HL-60/S4 treated with retinoic acid at 250 ng/mL for 4 days and 3 days (cell line): ENCODE measurements around the gene PDCD4.

Source experiments
- in situ Hi-C: fragments of 300-500 bp; cut with MboI; formaldehyde crosslinking; loops from 2 replicates; pipeline ENCODE4 v1.7.0; 2022; ENCODE audit warnings: low sequenced_read_pairs

The PDCD4 gene

GRCh38 chr10:110841767-110842267 lies 29.9 kb upstream of the PDCD4 start:
- in situ Hi-C loops, result no loop called here

GRCh38 chr10:110842326-110842904 lies 29.3 kb upstream of the PDCD4 start:
- in situ Hi-C loops, result no loop called here

- in situ Hi-C loops, result no loop called here
Observed at GRCh38 chr10:110843031-110843430, 28.7 kb upstream of the PDCD4 start.

GRCh38 chr10:110843796-110844616 lies 27.7 kb upstream of the PDCD4 start:
- in situ Hi-C loops, result no loop called here

GRCh38 chr10:110844617-110844881 lies 27.2 kb upstream of the PDCD4 start:
- in situ Hi-C loops, result no loop called here

- in situ Hi-C loops, result no loop called here
Observed at GRCh38 chr10:110845192-110845755, 26.5 kb upstream of the PDCD4 start.

- in situ Hi-C loops, result no loop called here
Observed at GRCh38 chr10:110845756-110846620, 25.7 kb upstream of the PDCD4 start.

- in situ Hi-C loops, result no loop called here
Observed at GRCh38 chr10:110847374-110847773, 24.4 kb upstream of the PDCD4 start.

GRCh38 chr10:110848106-110848505 lies 23.6 kb upstream of the PDCD4 start:
- in situ Hi-C loops, result no loop called here

GRCh38 chr10:110850099-110850498 lies 21.6 kb upstream of the PDCD4 start:
- in situ Hi-C loops, result loop anchor here (25.0 kb wide), 1 partner anchor 538 kb away; the partner anchor contains the start of gene SMNDC1

GRCh38 chr10:110851020-110851612 lies 20.6 kb upstream of the PDCD4 start:
- in situ Hi-C loops, result loop anchor here (25.0 kb wide), 1 partner anchor 539 kb away; the partner anchor contains the start of gene SMNDC1

- in situ Hi-C loops, result loop anchor here (25.0 kb wide), 1 partner anchor 540 kb away; the partner anchor contains the start of gene SMNDC1
Observed at GRCh38 chr10:110852255-110852896, 19.4 kb upstream of the PDCD4 start.

- in situ Hi-C loops, result loop anchor here (25.0 kb wide), 1 partner anchor 541 kb away; the partner anchor contains the start of gene SMNDC1
Observed at GRCh38 chr10:110852947-110853346, 18.8 kb upstream of the PDCD4 start.

GRCh38 chr10:110853921-110854605 lies 17.7 kb upstream of the PDCD4 start:
- in situ Hi-C loops, result loop anchor here (25.0 kb wide), 1 partner anchor 542 kb away; the partner anchor contains the start of gene SMNDC1

GRCh38 chr10:110857265-110858171 lies 14.2 kb upstream of the PDCD4 start:
- in situ Hi-C loops, result loop anchor here (25.0 kb wide), 1 partner anchor 545 kb away; the partner anchor contains the start of gene SMNDC1

GRCh38 chr10:110858297-110858934 lies 13.3 kb upstream of the PDCD4 start:
- in situ Hi-C loops, result loop anchor here (25.0 kb wide), 1 partner anchor 546 kb away; the partner anchor contains the start of gene SMNDC1

- in situ Hi-C loops, result loop anchor here (25.0 kb wide), 1 partner anchor 547 kb away; the partner anchor contains the start of gene SMNDC1
Observed at GRCh38 chr10:110859206-110859972, 12.3 kb upstream of the PDCD4 start.
